Keratinocyte (primary cell): ENCODE measurements around the gene EIF3A.

Source experiments
- EZH2 ChIP-seq: IDR thresholded peaks from one replicate; pipeline ENCODE4 v1.6.1; 2012; ENCODE audit warnings: inconsistent platforms, mild to moderate bottlenecking, low read length, moderate library complexity
- TF ChIP-seq, protein P1 (sequence below), 3 experiments: IDR thresholded peaks in 1 of 3; conservative IDR thresholded peaks in 1 of 3; optimal IDR thresholded peaks in 1 of 3; 2 replicates in 2 of 3; 3 replicates in 1 of 3; pipeline versions ENCODE3 to v1.5.1; 2011; ENCODE audit warnings: low read length in 3 of 3, mild to moderate bottlenecking in 3 of 3, moderate library complexity in 2 of 3, control low read depth in 1 of 3, inconsistent platforms in 1 of 3; ENCODE audit not compliant: insufficient read depth in 2 of 3; ENCODE audit errors: extremely low read depth in 1 of 3

DNA sequence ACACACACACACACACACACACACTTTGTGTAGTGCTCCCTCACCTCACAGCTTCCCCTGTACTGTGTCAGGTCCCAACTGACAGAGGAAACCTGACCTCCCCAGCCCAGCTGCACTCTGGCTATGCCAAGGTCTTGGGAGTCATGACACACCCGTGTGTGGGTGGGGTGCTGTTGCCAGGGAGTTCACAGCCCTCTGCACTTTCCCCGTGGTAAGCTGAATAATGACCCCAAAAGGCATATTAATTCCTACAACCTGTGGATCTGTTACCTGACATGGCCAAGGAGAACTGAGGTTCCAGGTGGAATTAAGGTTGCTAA, 60.0 kb downstream of the EIF3A start:
- TF ChIP-seq EZH2: no peak
- TF ChIP-seq, protein P1, sequence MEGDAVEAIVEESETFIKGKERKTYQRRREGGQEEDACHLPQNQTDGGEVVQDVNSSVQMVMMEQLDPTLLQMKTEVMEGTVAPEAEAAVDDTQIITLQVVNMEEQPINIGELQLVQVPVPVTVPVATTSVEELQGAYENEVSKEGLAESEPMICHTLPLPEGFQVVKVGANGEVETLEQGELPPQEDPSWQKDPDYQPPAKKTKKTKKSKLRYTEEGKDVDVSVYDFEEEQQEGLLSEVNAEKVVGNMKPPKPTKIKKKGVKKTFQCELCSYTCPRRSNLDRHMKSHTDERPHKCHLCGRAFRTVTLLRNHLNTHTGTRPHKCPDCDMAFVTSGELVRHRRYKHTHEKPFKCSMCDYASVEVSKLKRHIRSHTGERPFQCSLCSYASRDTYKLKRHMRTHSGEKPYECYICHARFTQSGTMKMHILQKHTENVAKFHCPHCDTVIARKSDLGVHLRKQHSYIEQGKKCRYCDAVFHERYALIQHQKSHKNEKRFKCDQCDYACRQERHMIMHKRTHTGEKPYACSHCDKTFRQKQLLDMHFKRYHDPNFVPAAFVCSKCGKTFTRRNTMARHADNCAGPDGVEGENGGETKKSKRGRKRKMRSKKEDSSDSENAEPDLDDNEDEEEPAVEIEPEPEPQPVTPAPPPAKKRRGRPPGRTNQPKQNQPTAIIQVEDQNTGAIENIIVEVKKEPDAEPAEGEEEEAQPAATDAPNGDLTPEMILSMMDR (optimal IDR thresholded peaks at IDR 0.05 in 1 of 3, IDR thresholded peaks at IDR 0.05 in 1 of 3, conservative IDR thresholded peaks at IDR 0.05 in 1 of 3; ENCODE audit: extremely low read depth in 1 of 3, insufficient read depth in 2 of 3, low read length in 3 of 3): no peak
